GM19463 (cell line): Measurements from ENCODE around the gene PITHD1.
"Not testable (repeated sequence)": the region's sequence is repeated elsewhere in the genome, so short reads cannot be mapped to it uniquely, and the experiment has no call there.

Experiments used
- ATAC-seq: cut with Tn5 transposase; IDR thresholded peaks from one replicate; pipeline ENCODE4 v1.9.1; 2021; ENCODE audit warnings: mild to moderate bottlenecking, moderate library complexity; ENCODE audit not compliant: unreplicated experiment

Gene PITHD1

GRCh38 chr1:23823767-23824166, 45.5 kb downstream of the PITHD1 start:
- no peak for ATAC-seq

DNA sequence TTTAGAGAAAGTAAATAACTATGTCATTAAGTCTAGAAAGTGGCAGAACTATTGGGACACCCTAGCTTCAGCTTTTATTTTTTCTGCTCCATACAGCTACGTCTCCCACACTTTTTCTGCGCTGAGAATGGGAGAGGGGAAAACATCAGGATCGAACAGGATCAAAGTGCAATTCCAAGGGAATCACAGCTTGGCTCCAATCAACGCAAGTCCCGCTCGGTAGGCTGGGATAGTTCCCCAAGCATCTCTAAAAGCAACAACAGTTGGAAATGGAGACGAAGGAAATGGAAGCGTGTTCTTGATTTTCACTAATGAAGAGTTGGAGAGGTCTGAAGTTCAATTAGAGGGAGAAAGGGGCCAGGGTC, 46.5 kb downstream of the PITHD1 start:
- ATAC-seq, result no peak

- peak; percentile 85 for ATAC-seq
Measured at GRCh38 chr1:23825076-23825761, 47.0 kb downstream of the PITHD1 start, which contains the start of gene HMGCL. Gene HMGCL, minus strand, starts transcription at chr1:23825429. Its CDS starts 14 bp downstream, at chr1:23825415.

- ATAC-seq, result no peak
Measured at GRCh38 chr1:23825762-23826522, 47.7 kb downstream of the PITHD1 start.

DNA sequence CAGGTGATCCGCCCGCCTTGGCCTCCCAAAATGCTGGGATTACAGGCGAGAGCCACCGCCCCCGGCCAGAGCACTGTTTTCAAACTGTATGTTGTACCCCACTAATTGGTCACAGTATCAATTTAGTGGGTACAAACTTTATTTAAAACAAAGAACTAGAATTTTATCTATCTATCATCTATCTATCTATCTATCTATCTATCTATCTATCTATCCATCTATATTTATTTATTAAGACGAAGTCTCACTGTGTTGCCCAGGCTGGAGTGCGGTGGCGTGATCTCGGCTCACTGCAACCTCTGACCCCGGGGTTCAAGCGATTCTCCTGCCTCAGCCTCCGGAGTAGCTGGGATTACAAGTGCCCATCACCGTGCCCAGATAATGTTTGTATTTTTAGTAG, 48.4 kb downstream of the PITHD1 start:
- ATAC-seq, result not testable (repeated sequence)

- ATAC-seq, result no peak
Measured at GRCh38 chr1:23827717-23828116, 49.5 kb downstream of the PITHD1 start.

DNA sequence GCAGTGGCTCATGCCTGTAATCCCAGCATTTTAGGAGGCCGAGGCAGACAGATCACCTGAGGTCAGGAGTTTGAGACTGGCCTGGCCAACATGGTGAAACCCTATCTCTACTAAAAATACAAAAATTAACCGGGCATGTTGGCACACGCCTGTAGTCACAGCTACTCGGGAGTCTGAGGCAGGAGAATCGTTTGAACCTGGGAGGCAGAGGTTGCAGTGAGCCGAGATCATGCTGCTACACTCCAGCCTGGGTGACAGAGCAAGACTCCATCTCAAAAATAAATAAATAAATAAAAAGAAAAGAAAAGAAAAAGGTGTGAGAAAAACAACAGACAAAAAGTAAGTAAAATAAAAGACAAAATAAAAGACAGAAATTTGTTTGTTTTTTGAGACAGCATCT, 55.9 kb downstream of the PITHD1 start:
- not testable (repeated sequence) for ATAC-seq

DNA sequence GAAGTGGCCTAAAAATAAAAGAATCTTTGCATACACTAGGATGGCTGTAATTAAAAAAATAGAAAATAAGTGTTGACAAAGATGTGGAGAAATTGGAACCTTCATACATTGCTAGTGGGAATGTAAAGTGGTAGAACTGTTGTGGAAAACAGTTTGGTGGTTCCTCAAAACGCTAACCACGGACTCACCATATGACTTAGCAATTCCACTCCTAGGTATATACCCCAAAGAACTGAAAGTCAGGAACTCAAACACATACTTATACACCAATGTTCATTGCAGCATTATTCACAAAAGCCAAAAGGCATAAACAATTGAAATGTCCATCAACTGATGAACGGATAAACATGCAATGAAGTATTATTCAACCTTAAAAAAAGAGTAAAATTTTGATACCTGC, 57.8 kb downstream of the PITHD1 start:
- no peak for ATAC-seq
